HUES6 (cell line): Measurements from ENCODE around the gene PRPF8.

Source experiments
- H3K27ac ChIP-seq: 2 replicates; pipeline ENCODE4 v1.7.0; 2013; ENCODE audit warnings: low read depth, mild to moderate bottlenecking, low read length, inconsistent platforms
- H3K27me3 ChIP-seq: 2 replicates; pipeline ENCODE4 v1.6.1; 2013; ENCODE audit warnings: low read length; ENCODE audit not compliant: control insufficient read depth, insufficient read depth
- H3K36me3 ChIP-seq: 2 replicates; pipeline ENCODE4 v1.6.1; 2013; ENCODE audit warnings: low read length; ENCODE audit not compliant: control insufficient read depth, insufficient read depth
- H3K4me1 ChIP-seq: 2 replicates; pipeline ENCODE4 v1.6.1; 2013; ENCODE audit warnings: low read length; ENCODE audit not compliant: control insufficient read depth, insufficient read depth
- H3K4me3 ChIP-seq: 2 replicates; pipeline ENCODE4 v1.5.1; 2013; ENCODE audit warnings: low read depth, low read length
- H3K9ac ChIP-seq: one replicate; pipeline ENCODE4 v1.6.1; 2013; ENCODE audit warnings: mild to moderate bottlenecking, low read length
- H3K9me3 ChIP-seq: 2 replicates; pipeline ENCODE4 v1.6.1; 2013; ENCODE audit warnings: low read depth, low read length; ENCODE audit not compliant: control insufficient read depth, insufficient read depth

Gene PRPF8

DNA sequence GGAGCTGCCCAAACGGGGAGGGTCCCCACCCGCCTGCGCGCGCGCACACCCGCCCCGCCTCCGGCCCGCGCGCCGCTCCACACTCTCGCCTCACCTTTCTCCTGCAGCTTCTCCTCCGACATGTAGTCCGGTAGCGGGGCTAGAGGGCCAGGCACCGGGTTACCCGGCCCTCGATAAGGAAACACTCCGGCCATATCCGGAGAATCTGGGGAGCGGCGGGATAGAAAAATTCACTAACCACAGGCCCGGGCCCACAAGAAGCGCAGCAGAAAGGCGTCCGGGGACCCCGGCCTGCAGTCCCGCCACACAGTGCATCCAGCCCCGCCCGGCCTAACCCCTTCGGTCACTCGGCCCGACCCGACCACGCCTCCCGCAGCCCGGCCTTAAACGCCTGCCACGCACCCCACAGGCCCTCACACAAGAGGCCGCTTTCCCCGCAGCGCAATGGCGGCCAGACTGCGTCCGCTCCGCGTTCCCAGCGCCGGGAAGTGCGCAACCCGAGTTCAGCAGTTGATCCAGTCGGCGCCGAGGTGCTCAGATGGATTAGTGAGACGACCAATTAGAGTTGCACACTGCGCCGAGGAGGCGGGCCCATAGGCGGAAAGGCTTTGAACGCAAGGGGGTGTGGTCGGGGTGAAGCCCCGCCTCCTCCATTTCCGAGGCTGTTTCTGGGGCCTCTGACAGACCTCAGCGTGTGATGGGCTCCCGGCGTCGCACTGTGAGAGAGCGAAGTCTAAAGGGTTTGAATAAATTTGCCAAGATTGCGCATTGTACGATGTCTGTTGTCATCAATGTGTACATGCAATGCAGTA lies at the start of gene PRPF8:
Gene PRPF8, minus strand, starts transcription at position 490 of the 812 bp plus-strand sequence. Its CDS starts 296 bp downstream, at position 194.
- Histone ChIP-seq H3K27ac (peak within 1 kb of the TSS; percentile 74; the same call in 1 of the 2 replicates), H3K9ac (peak within 1 kb of the TSS; percentile 87), H3K4me1 (peaks cover 3% of the 10 kb centered on the region; the same call in 1 of the 2 replicates), H3K36me3 (peaks cover 41% of the 10 kb centered on the region), H3K9me3 (no peaks in the 10 kb centered on the region), H3K4me3 (peak within 1 kb of the TSS; percentile 72), H3K27me3 (no peaks in the 10 kb centered on the region)

DNA sequence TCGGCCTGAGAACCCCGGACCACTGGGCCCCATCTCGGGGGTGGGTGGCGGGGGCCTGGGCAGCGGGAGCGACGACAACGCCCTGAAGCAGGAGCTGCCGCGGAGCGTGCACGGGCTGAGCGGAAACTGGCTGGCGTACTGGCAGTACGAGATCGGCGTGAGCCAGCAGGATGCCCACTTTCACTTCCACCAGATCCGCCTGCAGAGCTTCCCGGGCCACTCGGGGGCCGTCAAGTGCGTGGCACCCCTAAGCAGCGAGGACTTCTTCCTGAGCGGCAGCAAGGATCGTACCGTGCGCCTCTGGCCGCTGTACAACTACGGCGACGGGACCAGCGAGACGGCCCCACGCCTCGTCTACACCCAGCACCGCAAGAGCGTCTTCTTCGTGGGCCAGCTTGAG lies 49.1 kb upstream of the PRPF8 start:
- Histone ChIP-seq H3K9me3 (peaks cover 2% of the 10 kb centered on the region; the same call in 1 of the 2 replicates), H3K27ac (no peak overlapping the region), H3K9ac (no peak overlapping the region), H3K4me1 (peaks cover 9% of the 10 kb centered on the region; the same call in 1 of the 2 replicates), H3K36me3 (peaks cover 9% of the 10 kb centered on the region), H3K27me3 (no peaks in the 10 kb centered on the region), H3K4me3 (no peak overlapping the region)

DNA sequence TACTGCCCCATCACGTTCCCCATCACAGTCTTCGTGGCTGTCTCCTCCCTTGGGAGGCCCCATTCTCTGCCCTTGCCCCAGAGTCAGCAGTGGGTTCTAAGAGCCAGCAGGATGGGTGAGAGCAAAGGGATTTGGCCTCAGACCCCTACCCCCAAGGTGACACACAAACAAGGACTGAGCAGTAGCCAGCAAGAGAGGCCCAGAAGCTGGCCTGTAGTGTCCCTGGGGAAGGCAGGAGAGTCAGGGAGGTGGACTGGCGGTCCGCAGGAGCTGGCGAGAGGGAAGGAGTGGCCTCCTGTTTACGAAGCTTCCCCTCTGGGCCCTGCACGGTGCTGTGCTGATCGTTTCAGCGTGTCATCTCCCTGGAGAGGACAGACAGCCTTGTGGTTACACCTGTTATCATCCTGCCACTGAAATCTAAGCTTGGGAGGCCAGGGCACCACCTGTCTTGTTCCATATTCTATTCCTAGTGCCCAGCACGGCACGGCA lies 48.2 kb upstream of the PRPF8 start:
- H3K36me3 ChIP-seq = peaks cover 9% of the 10 kb centered on the region
- peaks cover 9% of the 10 kb centered on the region; the same call in 1 of the 2 replicates for H3K4me1 ChIP-seq
- no peaks in the 10 kb centered on the region for H3K9me3 ChIP-seq
- H3K9ac ChIP-seq = no peak overlapping the region
- no peaks in the 10 kb centered on the region for H3K27me3 ChIP-seq
- no peak overlapping the region for H3K27ac ChIP-seq
- no peak overlapping the region for H3K4me3 ChIP-seq

DNA sequence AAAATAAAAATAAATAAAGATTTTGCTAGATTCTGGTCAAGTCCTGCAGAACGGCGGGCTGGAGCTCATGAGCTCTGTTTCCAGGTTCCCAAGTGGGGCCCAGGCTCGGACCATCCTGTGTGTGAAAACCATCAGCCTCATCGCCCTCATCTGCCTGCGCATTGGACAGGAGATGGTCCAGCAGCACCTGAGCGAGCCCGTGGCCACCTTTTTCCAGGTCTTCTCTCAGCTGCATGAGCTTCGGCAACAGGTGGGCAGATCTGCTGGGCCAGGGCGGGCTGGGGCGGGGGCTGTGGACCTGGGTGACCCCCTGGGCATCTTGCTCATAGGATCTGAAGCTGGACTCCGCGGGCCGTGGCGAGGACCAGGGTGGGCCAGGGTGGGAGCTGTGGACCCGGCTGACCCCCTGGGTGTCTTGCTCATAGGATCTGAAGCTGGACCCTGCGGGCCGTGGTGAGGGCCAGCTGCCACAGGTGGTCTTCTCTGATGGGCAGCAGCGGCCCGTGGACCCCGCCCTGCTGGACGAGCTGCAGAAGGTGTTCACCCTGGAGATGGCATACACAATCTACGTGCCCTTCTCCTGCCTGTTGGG lies 47.7 kb upstream of the PRPF8 start:
- Histone ChIP-seq H3K27ac (no peak overlapping the region), H3K9ac (no peak overlapping the region), H3K9me3 (no peaks in the 10 kb centered on the region), H3K4me3 (no peak overlapping the region), H3K27me3 (no peaks in the 10 kb centered on the region), H3K4me1 (peaks cover 9% of the 10 kb centered on the region; the same call in 1 of the 2 replicates), H3K36me3 (peaks cover 11% of the 10 kb centered on the region)

DNA sequence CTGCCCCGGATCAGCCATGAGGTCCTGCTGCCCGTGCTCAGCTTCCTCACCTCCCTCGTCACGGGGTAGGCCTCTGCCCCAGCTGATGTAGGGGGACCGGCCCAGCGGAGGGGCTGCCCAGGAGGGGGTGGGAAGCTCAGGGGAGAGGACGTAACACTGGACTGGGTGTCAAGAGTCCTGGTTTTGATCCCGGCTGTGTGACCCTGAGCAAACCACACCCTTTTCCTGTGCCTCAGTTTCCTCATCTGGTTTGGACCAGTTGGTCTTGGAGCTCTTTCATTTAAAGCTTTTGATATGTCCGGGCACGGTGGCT lies 46.5 kb upstream of the PRPF8 start:
- no peaks in the 10 kb centered on the region for H3K27me3 ChIP-seq
- no peak overlapping the region for H3K9ac ChIP-seq
- H3K4me3 ChIP-seq = no peak overlapping the region
- no peak overlapping the region for H3K27ac ChIP-seq
- peaks cover 2% of the 10 kb centered on the region; the same call in 1 of the 2 replicates for H3K4me1 ChIP-seq
- no peaks in the 10 kb centered on the region for H3K9me3 ChIP-seq
- H3K36me3 ChIP-seq = peaks cover 9% of the 10 kb centered on the region; the same call in 1 of the 2 replicates

DNA sequence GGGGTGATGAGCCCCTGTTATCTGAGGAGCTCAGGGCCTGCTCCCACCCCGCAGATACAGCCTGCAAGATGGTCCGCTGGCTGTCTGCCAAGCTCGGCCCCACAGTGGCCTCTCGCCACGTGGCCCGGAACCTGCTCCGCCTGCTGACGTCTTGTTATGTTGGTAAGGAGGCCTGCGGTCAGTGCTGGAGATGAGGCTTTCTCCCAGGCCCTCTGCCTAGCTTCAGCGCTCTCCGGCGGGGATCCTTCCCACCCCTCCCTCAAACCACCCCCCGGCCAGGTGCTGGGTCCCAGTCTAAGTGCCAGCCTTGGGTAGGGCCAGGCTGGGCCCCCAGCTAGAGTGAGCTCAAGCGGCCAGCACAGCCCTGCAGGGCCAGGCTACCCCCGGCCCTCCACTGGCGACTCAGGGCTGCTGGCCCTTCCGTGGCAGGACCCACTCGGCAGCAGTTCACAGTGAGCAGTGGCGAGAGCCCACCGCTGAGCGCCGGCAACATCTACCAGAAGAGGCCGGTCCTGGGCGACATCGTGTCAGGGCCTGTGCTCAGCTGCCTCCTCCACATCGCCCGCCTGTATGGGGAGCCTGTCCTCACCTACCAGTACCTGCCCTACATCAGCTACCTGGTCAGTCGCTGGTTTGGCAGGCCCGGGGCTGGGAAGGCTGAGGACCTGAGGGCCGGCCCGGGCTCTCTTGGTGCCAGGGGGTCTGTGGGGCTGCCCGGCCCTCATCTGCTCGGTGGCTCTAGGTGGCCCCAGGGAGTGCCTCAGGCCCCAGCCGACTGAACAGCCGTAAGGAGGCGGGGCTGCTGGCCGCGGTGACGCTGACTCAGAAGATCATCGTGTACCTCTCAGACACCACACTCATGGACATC lies 45.9 kb upstream of the PRPF8 start:
- peaks cover 9% of the 10 kb centered on the region; the same call in 1 of the 2 replicates for H3K36me3 ChIP-seq
- H3K9ac ChIP-seq = no peak overlapping the region
- H3K27ac ChIP-seq = no peak overlapping the region; the same call in 1 of the 2 replicates

DNA sequence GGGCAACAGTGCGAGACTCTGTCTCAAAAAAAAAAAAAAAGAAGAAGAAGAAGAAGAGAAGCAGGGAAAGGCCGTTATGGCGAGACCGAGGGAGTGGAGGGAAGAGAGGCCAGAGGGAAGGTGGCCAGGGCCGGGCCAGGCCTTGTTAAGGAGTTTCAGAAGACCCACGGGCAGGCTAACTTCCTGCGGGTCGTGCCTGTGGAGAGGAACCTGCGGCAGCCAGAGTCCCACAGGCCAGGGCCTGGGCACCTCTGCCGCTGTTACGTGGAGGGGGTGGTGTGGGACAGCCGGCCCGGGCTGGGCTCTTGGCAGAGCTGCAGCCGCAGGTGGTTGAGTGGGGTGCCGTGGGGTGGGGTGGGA lies 45.3 kb upstream of the PRPF8 start:
- H3K9me3 ChIP-seq = no peaks in the 10 kb centered on the region
- no peak overlapping the region for H3K9ac ChIP-seq
- H3K4me3 ChIP-seq = no peak overlapping the region
- H3K4me1 ChIP-seq = peaks cover 6% of the 10 kb centered on the region; the same call in 1 of the 2 replicates
- no peak overlapping the region for H3K27ac ChIP-seq
- no peaks in the 10 kb centered on the region for H3K27me3 ChIP-seq
- peaks cover 9% of the 10 kb centered on the region; the same call in 1 of the 2 replicates for H3K36me3 ChIP-seq

More for the DNA sequence above, 45.9 kb upstream of the PRPF8 start:
- Histone ChIP-seq H3K27me3 (no peaks in the 10 kb centered on the region), H3K4me1 (0 out of 2 replicates have a peak, but pooled peaks cover under 1% of the 10 kb centered on the region), H3K9me3 (no peaks in the 10 kb centered on the region), H3K4me3 (no peak overlapping the region)

DNA sequence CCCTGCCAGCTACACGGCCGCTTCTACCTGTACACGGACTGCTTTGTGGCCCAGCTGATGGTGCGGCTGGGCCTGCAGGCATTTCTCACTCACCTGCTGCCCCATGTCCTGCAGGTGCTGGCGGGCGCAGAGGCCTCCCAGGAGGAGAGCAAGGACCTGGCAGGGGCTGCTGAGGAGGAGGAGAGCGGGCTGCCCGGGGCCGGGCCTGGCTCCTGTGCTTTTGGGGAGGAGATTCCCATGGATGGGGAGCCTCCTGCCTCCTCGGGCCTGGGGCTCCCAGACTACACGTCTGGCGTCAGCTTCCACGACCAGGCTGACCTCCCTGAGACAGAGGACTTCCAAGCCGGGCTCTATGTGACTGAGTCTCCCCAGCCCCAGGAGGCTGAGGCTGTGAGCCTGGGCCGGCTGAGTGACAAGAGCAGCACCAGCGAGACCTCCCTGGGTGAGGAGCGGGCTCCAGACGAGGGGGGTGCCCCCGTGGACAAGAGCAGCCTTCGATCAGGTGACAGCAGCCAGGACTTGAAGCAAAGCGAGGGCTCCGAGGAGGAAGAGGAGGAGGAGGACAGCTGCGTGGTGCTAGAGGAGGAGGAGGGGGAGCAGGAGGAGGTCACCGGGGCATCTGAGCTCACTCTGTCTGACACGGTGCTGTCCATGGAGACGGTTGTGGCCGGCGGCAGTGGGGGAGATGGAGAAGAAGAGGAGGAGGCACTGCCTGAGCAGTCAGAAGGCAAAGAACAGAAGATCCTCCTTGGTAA lies 43.4 kb upstream of the PRPF8 start:
- Histone ChIP-seq H3K9me3 (no peaks in the 10 kb centered on the region), H3K4me3 (no peak overlapping the region), H3K36me3 (peaks cover 9% of the 10 kb centered on the region; the same call in 1 of the 2 replicates), H3K27me3 (no peaks in the 10 kb centered on the region), H3K9ac (no peak overlapping the region), H3K27ac (no peak overlapping the region), H3K4me1 (peaks cover 6% of the 10 kb centered on the region; the same call in 1 of the 2 replicates)

DNA sequence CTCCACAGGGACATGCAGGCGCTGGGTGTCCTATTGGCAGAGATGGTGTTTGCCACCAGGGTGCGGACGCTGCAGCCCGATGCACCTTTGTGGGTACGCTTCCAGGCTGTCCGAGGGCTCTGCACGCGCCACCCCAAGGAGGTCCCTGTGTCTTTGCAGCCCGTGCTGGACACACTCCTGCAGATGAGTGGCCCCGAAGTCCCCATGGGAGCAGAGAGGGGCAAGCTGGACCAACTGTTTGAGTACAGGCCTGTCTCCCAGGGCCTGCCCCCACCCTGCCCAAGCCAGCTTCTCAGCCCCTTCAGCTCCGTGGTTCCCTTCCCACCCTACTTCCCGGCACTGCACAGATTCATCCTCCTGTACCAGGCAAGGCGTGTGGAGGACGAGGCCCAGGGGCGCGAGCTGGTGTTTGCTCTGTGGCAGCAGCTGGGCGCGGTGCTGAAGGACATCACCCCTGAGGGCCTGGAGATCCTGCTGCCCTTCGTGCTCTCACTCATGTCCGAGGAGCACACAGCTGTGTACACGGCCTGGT lies 42.7 kb upstream of the PRPF8 start:
- H3K36me3 ChIP-seq = peaks cover 9% of the 10 kb centered on the region; the same call in 1 of the 2 replicates
- H3K4me1 ChIP-seq = peaks cover 6% of the 10 kb centered on the region; the same call in 1 of the 2 replicates
- H3K27ac ChIP-seq = no peak overlapping the region
- H3K27me3 ChIP-seq = no peaks in the 10 kb centered on the region
- H3K4me3 ChIP-seq = no peak overlapping the region
- no peaks in the 10 kb centered on the region for H3K9me3 ChIP-seq
- no peak overlapping the region for H3K9ac ChIP-seq
